ENCODE measurements around the gene GBP1. TPM values are rescaled to one million over a fixed set of nuclear protein-coding genes. Genes with fewer than 3 reads are reported as not detected.

The GBP1 gene
- 11.7 and 32.1 TPM in 2 replicates for total RNA-seq

GRCh38 chr1:89065079-89065868 is at the start of gene GBP1:
TSS of gene GBP1 (minus strand) at chr1:89065208. CDS start at chr1:89063234, 1,974 bp downstream.

GRCh38 chr1:89022167-89022959 is 42.6 kb downstream of the GBP1 start, which contains the start of gene GBP3:
TSS of gene GBP3 (minus strand) at chr1:89022866. CDS start at chr1:89020721, 2,145 bp downstream.

Other genes starting within 250 kb of the GBP1 start
- gene GTF2B, start 173.6 kb downstream of the GBP1 start, total RNA-seq = 27.2 and 30.9 TPM in 2 replicates
- gene KYAT3, start 72.6 kb downstream of the GBP1 start, total RNA-seq = 25.1 and 44.9 TPM in 2 replicates
- gene RBMXL1, start 72.6 kb downstream of the GBP1 start, total RNA-seq = 6.7 and 11.3 TPM in 2 replicates
- 18.3 and 22.6 TPM in 2 replicates for gene GBP3, start 42.3 kb downstream of the GBP1 start, total RNA-seq
- gene GBP2, start 60.9 kb upstream of the GBP1 start, total RNA-seq = 2.1 and 9.4 TPM in 2 replicates
- gene GBP7, start 110.8 kb upstream of the GBP1 start, total RNA-seq = not detected in 2 replicates
- gene GBP4, start 133.7 kb upstream of the GBP1 start, total RNA-seq = 0.17 and 0.70 TPM in 2 replicates
- gene GBP5, start 207.7 kb upstream of the GBP1 start, total RNA-seq = not detected in 2 replicates